ENCODE measurements around the gene GRK4.
A peak's percentile ranks its signal among the peaks of the same experiment; 100 is the strongest.

GRK4 gene

GRCh38 chr4:2927016-2927695, 36.2 kb upstream of the GRK4 start:
- Mint-ChIP-seq H3K27me3 (no peaks in the 10 kb centered on the region), H3K36me3 (ENCODE audit: low read depth) (peaks cover 61% of the 10 kb centered on the region), H3K27ac (no peak overlapping the region), H3K4me3 (no peak overlapping the region), H3K9me3 (no peaks in the 10 kb centered on the region), H3K4me1 (ENCODE audit: low read depth) (peaks cover 26% of the 10 kb centered on the region)

- Mint-ChIP-seq H3K4me3 (no peak overlapping the region), H3K27ac (peak overlapping the region; percentile 24), H3K9me3 (no peaks in the 10 kb centered on the region), H3K36me3 (ENCODE audit: low read depth) (peaks cover 59% of the 10 kb centered on the region), H3K4me1 (ENCODE audit: low read depth) (peaks cover 24% of the 10 kb centered on the region), H3K27me3 (no peaks in the 10 kb centered on the region)
Measured at GRCh38 chr4:2927696-2928075, 35.7 kb upstream of the GRK4 start.

GRCh38 chr4:2928242-2929176, 34.9 kb upstream of the GRK4 start:
- Mint-ChIP-seq H3K27me3 (no peaks in the 10 kb centered on the region), H3K4me1 (ENCODE audit: low read depth) (peaks cover 23% of the 10 kb centered on the region), H3K9me3 (no peaks in the 10 kb centered on the region), H3K36me3 (ENCODE audit: low read depth) (peaks cover 60% of the 10 kb centered on the region), H3K4me3 (no peak overlapping the region), H3K27ac (peak overlapping the region; percentile 76)

GRCh38 chr4:2929469-2929868, 33.9 kb upstream of the GRK4 start:
- peak overlapping the region; percentile 76 for H3K27ac Mint-ChIP-seq

GRCh38 chr4:2930135-2930757, 33.1 kb upstream of the GRK4 start:
- H3K9me3 Mint-ChIP-seq = no peaks in the 10 kb centered on the region
- H3K27ac Mint-ChIP-seq = peak overlapping the region; percentile 26
- no peak overlapping the region for H3K4me3 Mint-ChIP-seq
- H3K36me3 Mint-ChIP-seq (ENCODE audit: low read depth) = peaks cover 48% of the 10 kb centered on the region
- no peaks in the 10 kb centered on the region for H3K27me3 Mint-ChIP-seq
- H3K4me1 Mint-ChIP-seq (ENCODE audit: low read depth) = peaks cover 18% of the 10 kb centered on the region

More at GRCh38 chr4:2929469-2929868, 33.9 kb upstream of the GRK4 start:
- no peaks in the 10 kb centered on the region for H3K9me3 Mint-ChIP-seq
- H3K4me1 Mint-ChIP-seq (ENCODE audit: low read depth) = peaks cover 18% of the 10 kb centered on the region
- no peak overlapping the region for H3K4me3 Mint-ChIP-seq
- H3K27me3 Mint-ChIP-seq = no peaks in the 10 kb centered on the region
- H3K36me3 Mint-ChIP-seq (ENCODE audit: low read depth) = peaks cover 56% of the 10 kb centered on the region

- Mint-ChIP-seq H3K27ac (peak overlapping the region; percentile 36), H3K36me3 (ENCODE audit: low read depth) (peaks cover 55% of the 10 kb centered on the region), H3K4me1 (ENCODE audit: low read depth) (peaks cover 24% of the 10 kb centered on the region), H3K9me3 (no peaks in the 10 kb centered on the region), H3K27me3 (no peaks in the 10 kb centered on the region), H3K4me3 (no peak overlapping the region)
Measured at GRCh38 chr4:2930758-2931511, 32.4 kb upstream of the GRK4 start.

GRCh38 chr4:2931512-2932301, 31.7 kb upstream of the GRK4 start:
- Mint-ChIP-seq H3K27ac (peak overlapping the region; percentile 86), H3K9me3 (no peaks in the 10 kb centered on the region), H3K4me3 (peak overlapping the region; percentile 96), H3K36me3 (ENCODE audit: low read depth) (peaks cover 58% of the 10 kb centered on the region), H3K4me1 (ENCODE audit: low read depth) (peaks cover 32% of the 10 kb centered on the region), H3K27me3 (no peaks in the 10 kb centered on the region)

GRCh38 chr4:2932321-2932950, 30.9 kb upstream of the GRK4 start:
- Mint-ChIP-seq H3K27ac (peak overlapping the region; percentile 96), H3K4me3 (peak overlapping the region; percentile 96), H3K9me3 (no peaks in the 10 kb centered on the region), H3K36me3 (ENCODE audit: low read depth) (peaks cover 62% of the 10 kb centered on the region), H3K27me3 (no peaks in the 10 kb centered on the region), H3K4me1 (ENCODE audit: low read depth) (peaks cover 39% of the 10 kb centered on the region)

GRCh38 chr4:2932951-2933565, 30.3 kb upstream of the GRK4 start:
- peak overlapping the region; percentile 96 for H3K4me3 Mint-ChIP-seq
- H3K9me3 Mint-ChIP-seq = no peaks in the 10 kb centered on the region
- H3K36me3 Mint-ChIP-seq (ENCODE audit: low read depth) = peaks cover 62% of the 10 kb centered on the region
- H3K27ac Mint-ChIP-seq = peak overlapping the region; percentile 96
- H3K27me3 Mint-ChIP-seq = no peaks in the 10 kb centered on the region
- H3K4me1 Mint-ChIP-seq (ENCODE audit: low read depth) = peaks cover 46% of the 10 kb centered on the region

GRCh38 chr4:2933566-2934076, 29.8 kb upstream of the GRK4 start:
- Mint-ChIP-seq H3K27me3 (no peaks in the 10 kb centered on the region), H3K4me3 (peak overlapping the region; percentile 96), H3K27ac (peak overlapping the region; percentile 96), H3K36me3 (ENCODE audit: low read depth) (peaks cover 60% of the 10 kb centered on the region), H3K4me1 (ENCODE audit: low read depth) (peaks cover 48% of the 10 kb centered on the region), H3K9me3 (no peaks in the 10 kb centered on the region)

- peaks cover 60% of the 10 kb centered on the region for H3K36me3 Mint-ChIP-seq (ENCODE audit: low read depth)
Measured at GRCh38 chr4:2934077-2934812, 29.1 kb upstream of the GRK4 start.

GRCh38 chr4:2934813-2935761, 28.3 kb upstream of the GRK4 start:
- Mint-ChIP-seq H3K27me3 (no peaks in the 10 kb centered on the region), H3K36me3 (ENCODE audit: low read depth) (peaks cover 60% of the 10 kb centered on the region), H3K9me3 (no peaks in the 10 kb centered on the region), H3K4me3 (peak overlapping the region; percentile 89), H3K4me1 (ENCODE audit: low read depth) (peaks cover 61% of the 10 kb centered on the region), H3K27ac (peak overlapping the region; percentile 95)

More at GRCh38 chr4:2934077-2934812, 29.1 kb upstream of the GRK4 start:
- Mint-ChIP-seq H3K27ac (peak overlapping the region; percentile 26), H3K4me1 (ENCODE audit: low read depth) (peaks cover 54% of the 10 kb centered on the region), H3K4me3 (peak overlapping the region; percentile 96), H3K9me3 (no peaks in the 10 kb centered on the region), H3K27me3 (no peaks in the 10 kb centered on the region)
